GM21723 (cell line): ENCODE data around the gene SCN8A.

Experiments used
- ATAC-seq: cut with Tn5 transposase; IDR thresholded peaks from one replicate; pipeline ENCODE4 v1.9.1; 2021; ENCODE audit warnings: mild to moderate bottlenecking, moderate library complexity; ENCODE audit not compliant: unreplicated experiment

The SCN8A gene

DNA sequence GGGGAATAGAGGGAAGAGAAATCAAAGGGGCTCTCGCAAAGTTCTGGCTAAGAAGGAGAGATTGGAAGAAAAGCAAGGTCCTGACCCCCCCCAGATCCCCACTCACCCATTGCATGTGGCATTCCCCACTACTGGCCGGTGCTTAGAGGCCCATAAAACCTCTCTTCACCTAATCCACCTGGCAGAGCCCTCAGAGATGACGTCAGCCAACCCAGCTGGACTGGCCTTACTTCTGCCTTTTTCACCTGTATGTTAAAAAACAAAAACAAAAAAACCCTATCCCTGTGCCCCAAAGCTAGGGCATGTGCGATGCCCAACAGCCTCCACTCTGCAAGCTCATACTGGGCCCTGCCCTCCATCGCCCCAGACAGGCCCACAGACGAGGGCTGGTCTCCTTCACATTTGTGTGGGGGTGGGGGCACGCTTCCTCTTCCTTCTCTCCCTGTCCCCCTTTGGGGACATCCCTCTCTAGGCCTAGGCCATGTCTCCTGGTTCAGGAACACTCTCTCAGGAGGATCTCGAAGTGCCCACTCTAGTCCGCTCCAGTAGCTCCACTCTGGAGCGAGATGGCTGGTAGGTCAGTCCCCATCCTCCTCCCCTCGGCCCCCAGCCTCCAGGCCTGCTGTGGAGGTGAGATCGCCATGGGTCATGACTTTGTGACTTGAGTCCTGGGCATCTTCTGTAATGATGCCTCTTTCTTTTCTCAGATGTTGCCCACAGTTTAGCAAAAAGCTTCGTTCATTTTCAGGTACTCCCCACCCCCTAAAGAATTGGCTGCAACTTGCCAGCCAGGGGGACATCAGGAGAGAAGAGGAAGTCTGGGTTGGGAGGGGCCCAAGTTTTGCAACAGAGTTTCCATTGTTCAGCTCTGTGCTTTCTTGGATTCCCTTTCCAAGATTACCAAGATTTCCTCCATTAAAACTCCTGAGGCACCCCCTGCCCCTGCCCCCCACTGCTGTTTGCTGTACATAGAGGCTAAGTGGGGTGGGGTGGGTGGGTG is 220.5 kb downstream of the SCN8A start:
- no peak for ATAC-seq

DNA sequence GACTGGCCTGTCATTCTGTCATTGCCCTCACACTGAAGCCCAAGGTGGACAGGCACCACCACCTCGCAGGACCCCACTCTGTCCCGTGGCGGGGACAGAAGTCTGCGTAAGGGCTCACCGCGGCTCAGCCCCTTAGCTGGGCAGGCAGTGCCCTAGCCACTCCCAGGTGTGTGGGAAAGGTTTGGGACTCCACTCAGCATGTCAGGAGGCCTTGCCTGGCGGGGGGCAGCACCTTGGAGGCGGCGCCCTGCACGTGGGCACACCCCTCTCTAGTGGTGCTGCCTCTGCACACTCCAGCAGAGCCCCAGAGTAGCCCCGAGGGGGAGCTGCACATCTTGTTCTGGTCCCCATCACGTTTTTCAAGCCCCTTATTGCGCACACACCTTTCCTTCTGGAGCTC is 221.8 kb downstream of the SCN8A start:
- no peak for ATAC-seq

DNA sequence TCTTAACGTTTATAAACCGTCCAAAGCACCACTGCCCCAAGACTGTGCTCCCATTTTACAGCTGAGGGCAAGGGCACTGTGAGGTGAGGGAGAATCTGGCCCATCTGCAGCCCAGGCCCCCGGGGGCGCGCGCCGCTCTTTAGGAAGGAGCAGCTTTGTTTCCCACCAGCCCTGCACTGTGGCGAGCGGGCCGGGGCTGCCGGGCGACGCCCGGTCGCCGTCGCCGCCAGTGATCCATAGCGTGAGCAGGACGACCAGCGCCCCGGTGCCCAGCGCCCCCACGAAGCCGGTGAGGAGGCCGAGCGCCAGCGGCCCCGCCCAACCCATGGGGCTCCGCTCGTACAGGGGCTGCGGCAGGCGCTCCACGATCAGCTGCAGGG is 222.9 kb downstream of the SCN8A start:
- ATAC-seq = no peak

DNA sequence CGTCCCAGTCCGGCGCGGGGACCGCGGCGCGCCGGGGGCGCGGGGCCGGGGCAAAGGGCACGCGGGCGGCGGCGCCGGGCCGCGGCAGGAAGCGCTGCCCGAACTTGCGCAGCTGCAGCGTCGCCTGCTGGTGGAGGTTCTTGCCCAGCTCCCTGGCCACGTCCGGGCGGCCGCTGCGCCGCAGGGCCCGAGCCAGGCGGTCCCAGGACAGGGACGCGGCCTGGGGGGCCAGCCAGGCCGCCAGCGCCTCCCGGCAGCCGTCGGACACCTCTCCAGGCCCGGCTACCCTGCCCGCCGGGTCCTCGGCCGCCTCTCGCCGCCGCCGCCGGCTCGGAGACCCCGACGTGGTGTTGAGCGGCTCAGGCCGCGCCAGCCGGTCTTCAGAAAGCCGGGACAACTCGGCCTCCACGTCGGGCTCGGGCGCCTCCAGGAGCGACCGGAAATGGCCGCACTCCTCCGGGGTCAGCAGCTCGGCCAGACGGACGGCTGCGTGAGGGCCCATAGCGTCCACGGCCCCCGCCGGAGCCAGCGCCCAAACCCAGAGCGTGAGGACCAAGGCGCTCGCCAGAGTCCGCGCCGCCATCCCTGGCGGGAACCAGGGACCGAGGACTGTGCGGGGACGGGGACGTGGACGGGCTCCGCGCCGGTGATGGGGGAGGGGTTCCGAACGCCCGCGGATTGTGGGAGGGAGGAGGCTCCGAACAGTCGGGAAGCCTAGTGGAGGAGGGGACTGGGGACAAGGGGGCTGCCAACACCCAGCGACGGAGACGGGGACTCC is 223.5 kb downstream of the SCN8A start:
- no peak for ATAC-seq

DNA sequence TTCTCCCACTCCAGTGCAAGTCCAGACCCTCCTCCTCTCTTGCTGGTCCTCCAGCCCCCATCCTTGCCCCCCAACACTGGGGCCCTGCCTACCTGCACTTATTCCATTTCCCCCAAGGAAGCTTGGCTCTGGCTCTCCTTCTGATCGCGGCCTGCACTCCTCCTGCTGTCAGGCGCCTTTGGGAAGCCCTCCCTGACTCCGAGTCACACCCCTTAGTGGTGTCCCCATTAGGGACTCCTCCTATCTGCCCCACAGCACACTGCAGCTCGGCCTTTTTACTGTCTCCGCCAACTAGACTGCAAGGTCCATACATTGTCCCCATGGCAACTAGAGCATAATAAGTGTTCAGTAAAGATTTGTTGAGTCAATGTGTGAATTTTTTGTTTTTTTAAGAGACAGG is 224.5 kb downstream of the SCN8A start:
- ATAC-seq = no peak

DNA sequence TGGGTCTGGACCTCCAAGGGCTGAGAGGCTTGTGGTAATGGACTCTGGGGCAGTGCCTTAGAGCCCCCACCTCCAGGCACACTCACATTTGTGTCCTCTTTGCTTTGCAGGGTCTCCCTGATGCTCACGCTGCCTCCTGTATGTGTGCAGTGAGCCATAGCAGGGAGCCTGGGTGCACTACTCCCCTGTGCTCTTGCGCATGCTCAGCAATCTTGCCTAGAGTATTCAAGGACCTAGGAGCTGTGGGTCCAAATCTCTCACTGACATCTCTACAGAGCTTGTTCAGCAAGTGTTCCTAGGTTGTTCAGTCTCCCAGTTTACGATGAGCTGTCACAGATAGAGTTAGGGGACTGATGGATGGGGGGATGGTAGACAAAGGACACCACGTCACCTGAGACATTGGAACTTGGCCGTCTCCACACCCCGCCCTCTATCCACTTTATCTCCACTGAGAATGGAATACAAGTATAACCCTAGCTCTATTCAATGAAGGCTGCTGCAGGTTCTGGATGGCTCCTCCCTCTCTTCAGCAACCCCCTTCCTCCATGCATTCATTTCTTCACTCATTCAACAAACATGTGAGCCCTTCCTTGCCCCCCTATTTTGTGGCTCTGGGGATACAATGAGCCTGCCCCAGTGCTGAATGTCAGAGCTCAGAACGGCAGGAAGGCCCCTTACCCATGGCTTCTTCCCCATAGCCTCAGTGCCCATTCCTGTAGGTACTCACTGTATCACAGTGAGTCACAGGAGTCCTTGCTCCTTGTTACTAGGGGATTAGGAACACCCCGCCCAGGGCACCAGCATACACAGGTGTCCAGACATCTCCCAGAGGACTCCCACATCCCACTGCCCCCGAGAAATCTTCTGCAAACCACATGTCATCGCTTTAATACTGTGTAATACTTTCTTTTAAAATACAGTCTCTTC is 226.3 kb downstream of the SCN8A start:
- ATAC-seq = no peak

DNA sequence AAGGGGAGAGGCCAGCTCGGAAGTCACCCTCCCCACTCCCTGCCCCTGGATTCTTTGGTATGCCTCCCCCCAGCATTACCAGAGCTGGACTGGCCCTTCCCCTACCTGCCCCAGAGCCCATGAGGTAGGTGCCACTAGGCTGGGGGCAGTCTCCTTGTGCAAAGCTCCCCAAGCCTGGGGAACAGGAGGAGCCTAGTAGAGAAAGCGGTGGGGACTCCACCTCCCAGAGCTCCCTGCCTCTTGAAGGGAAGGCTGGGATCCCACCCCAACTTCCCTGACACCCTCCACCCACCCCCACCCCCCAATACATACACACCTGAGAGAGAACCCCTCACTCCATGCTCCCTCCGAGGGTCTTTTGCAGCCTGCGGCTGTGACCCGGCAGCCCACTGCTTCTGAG is 227.1 kb downstream of the SCN8A start:
- no peak for ATAC-seq

DNA sequence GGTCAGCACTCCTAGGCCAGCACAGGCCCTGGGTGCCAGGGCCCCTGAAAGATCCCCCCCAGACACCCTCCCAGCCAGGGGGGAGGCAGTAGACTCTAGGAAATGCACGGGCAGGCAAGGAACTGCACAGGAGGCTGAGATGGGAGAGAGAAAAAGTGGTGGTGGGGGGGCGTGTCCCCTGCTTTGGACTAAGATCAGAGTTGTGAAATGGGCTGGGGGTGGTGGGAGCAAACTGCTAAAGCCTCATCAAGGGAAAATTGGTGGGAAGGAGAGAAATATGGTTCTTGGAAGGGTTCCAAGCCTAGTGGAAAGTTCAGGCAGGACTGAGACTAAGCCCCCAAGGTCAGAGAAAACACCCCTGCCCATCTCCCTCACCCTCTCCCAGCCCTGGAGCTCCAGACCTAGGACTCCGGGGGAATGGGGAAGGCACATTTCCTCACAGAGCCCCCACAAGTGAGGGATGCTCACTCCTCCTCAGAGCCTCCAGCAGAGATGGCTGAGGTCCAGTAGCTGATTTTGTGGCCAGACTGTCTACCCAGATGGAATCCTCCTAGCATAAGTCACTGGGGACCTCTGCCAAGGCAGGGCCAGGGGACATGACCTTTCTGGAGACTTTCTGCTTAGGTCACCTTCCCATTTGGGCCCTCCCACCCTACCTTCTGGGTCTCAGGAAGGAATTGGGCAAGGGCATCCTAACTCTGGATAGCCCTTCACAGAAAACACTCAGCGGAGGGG is 227.7 kb downstream of the SCN8A start:
- no peak for ATAC-seq

DNA sequence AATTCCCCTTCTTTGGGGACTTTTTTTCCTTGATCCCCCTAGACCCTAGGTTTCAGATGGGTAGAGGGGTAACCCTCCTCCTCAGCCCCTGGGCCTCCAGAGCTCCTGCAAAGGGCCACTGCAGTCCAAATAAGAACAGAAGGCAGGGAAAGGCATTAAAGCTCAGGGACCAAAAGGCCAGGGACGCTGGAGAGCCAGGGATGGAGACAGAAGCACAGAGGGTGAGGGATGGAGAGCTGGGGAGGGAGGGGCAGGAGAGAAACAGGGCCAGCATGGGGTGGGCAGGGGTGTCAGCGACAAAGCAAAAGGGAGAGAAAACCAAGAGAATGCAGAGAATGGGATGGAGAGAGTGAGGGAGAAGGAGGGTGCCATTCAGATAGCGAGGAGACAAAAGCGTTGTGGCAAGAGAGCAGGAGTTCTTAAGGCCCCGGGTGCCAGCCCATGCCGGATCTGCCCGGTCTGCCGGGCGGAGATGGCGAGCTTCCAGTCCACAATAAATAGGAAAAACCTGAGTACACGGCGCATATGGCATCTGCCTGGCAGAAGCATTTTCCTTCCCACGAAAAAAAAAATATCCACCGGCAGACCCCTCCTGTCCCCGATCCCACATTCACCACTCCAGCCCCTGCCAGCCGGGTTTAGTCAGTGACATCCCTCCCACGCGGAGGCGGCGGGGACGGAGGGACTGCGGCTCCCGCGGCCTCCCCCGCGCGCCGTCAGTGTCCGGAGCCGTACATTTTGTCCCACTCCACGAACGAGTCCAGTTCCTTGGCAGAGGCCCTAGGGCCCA is 228.9 kb downstream of the SCN8A start:
- ATAC-seq = no peak

DNA sequence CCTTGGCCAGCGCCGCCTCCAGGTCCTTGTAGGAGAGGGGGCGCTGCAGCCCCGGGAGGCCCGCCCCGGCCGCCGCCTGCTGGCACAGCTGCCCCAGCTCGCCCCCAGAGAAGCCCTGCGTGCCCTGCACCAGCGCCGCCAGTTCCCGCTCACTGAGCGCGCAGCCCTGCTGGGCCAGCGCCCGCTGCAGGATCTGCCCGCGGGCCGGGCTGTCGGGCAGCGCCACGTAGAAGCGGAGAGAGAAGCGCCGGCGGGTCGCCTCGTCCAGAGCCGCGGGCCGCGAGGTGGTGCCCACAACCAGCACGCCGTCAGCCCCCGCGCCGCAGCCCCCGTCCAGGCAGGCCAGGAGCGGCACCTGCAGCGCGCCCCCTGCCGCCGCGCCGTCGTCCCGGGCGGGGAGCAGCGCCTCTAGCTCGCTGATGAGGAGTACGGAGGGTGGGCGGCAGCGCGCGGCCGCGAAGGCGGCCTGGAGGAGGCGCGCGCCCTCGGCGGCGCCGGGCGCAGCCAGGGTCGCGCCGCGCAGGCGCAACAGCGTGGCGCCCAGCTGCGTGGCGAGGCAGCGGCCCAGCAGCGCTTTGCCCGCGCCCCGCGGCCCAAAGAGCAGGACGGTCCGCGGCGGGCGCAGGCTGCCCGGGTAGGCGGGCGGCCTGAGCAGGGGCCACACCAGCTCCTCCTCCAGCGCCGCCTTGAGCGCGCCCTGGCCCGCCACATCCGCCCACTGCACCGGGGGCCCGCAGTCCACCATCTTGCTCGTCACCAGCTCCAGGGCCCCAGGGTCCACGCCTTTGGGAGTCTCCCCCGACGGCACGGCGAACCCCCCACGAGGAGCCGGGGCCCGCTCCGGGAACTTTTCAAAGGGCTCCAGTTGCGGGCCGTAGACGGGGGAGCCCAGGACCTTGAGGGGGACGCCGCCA is 229.8 kb downstream of the SCN8A start:
- ATAC-seq = no peak

DNA sequence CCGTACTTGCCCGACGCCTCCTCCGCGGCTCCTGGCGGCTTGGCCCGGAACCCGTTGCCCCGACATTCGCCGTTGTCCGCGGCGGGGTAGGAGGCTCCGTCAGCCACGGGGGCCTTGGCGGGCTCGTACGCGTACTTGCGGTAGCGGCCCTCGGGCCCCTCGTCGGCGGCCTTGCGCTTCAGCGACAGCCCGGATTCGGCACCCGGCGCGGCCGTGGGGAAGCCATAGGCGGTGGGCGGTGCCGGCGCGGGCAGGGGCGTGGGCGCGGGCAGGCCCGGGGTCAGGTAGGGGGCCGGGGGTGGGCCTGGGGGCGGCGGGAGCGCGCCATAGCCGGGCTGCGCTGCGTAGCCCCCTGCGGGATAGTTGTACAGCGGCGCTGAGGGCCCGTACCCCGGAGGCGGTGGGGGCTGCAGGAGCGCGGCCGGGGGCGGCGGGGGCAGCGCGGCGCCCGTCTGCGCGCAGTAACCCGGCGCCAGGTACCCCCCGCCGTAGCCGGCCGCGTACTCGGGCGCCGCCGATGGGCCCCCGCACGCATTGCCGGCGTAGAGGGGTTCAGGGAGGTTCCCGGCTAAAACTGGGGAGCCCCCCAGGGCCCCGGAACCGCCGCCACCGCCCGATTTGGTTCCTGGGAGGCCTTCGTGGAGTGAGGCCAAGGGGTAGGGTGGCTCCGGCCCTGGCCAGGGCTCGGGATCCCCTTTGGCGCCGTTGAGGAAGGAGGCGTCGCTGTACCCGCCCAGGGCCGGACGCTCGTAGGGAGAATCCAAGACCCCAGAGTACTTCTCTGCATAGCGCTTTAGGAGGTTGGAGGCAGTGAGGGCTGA is 230.6 kb downstream of the SCN8A start:
- no peak for ATAC-seq

DNA sequence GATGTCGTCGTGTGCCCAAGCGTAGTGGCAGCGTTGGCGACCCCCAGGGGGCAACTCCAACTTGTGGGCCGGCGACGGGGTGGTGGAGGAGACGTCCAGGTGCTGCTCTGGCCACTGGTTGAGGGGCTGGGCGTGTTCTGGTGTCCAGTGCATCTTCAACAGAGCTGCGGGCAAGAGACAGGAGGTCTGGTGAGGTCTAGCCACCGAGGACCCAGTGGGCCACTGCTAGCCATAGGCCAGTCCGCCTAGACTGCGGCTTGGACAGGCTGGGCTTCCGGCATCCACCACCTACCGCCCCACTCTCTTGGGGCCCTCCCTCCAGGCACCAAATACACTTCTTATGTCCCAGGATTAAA is 231.2 kb downstream of the SCN8A start:
- no peak for ATAC-seq

DNA sequence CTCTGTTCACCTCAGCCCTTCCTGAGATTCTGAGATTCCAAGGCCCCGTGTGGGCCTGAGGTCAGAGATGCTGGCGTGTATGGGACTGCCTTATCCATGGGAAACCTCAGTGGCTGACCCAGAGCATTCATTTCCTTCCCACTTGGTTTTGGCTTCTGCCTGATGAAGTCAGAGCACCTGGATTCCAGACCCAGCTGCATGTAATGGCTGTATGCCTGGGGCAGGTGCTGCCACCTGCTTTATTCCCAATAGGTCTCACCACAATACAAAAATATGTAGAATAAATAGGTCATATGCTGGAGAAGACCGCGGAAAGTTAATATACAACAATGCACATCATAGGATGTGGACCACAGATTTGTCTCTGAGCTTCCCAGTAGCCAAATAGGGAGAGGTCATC is 231.9 kb downstream of the SCN8A start:
- ATAC-seq = no peak

DNA sequence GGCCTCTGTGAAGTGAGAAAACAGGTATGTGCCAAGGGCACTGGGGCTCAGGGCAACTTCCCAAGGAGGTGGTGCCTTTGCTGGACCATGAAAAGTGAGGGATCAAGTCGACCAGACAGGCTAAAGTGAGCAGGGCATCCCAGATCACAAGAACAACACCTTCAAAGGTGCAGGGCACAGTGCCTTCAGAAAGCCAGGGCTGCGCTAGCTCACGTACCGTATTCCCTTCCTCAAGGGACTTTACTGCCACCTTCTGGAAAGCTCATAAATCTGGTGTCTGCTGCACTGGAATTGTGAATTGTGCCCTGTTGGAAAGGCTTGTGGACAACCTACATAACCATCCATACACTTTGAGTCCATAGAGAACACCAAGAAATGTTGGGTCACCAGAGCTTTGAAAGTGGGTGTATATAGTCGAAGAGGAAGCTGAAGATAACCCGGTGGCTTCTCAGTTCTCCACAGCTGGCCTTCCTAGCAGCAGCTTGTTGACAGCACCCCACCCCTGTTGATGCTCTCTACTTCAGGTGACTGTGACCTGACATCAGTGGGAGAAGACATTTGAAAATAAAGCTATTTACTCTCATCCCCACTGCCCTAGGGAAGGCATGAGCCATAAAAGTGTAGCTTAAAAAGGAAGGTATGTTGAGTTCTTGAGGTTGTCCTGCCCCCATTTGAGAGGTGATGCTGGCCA is 233.0 kb downstream of the SCN8A start:
- no peak for ATAC-seq

DNA sequence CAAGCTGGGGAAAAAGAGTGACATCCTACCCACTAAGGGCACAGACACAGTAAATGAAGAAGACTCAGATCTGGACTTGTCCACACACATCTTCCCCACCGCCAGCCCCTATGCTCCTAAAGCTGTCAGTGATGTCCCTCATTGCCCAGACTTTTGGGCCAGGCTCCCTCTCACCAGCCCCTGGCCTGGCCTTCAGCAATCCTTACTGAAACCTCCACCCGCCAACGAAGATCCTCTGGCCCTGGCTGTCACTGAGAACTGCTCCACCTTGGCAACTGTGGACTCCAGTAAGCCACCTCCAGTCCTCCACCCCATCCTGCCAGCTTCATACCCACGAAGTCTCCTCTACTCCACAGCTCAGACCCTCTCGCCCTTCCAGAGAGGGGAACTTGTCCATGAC is 234.2 kb downstream of the SCN8A start:
- no peak for ATAC-seq

DNA sequence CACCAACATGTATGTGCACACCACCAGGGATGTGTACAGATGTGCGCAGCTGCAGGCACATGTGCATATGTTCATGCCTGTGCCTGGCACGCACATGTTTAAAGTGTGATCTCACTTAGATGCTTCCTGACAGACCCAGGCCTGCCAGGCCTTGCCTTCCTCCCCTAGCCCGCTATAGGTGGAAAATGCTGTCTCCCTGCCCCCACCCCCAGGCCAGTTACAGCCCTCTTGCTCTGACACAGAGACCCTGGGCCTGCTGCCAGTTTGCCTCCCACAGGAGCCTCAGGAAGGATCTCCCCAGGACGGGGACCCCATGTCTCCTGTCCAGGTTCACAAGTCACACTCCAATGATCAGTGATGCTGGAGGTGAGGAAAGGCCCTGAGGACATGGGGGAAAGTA is 235.8 kb downstream of the SCN8A start:
- ATAC-seq = no peak
